GM21825 (cell line): ENCODE measurements around the gene ANK3.
A peak's percentile ranks its signal among the peaks of the same experiment; 100 is the strongest.
"Not testable (repeated sequence)": the region's sequence is repeated elsewhere in the genome, so short reads cannot be mapped to it uniquely, and the experiment has no call there.

Source experiments
- ATAC-seq: cut with Tn5 transposase; IDR thresholded peaks from one replicate; pipeline ENCODE4 v1.9.1; 2021; ENCODE audit warnings: mild to moderate bottlenecking, moderate library complexity; ENCODE audit not compliant: unreplicated experiment

Gene ANK3

DNA sequence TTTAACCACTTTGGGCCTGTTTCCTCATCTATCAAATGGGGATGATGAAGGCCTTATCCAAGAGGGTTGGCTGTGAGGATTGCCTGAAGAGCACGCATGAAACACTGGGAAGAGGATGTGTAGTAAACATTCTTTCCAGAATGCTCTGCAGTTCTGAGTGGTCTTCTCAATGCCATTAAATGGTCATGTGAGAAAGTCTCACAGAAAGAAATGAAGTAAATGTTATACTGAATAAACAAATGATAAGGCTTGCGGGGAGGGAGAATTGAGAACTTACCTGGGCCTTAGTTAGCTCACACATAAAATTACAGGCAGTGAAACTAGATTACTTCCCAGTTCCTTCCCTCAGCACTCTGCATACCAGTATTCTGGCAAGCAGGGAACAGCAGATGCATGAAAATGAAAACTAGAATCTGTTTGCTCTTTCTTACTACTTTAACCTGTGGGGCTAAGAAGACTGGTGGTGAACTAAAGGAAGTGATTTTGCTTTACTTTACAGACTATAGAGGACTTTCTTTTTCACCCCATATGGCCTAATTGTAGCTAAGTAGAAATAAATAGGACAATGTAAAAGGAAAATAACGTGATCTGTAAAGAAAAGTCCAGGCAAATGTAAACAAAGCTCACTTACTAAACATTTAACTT lies 348.1 kb downstream of the ANK3 start:
- ATAC-seq = peak; percentile 51

DNA sequence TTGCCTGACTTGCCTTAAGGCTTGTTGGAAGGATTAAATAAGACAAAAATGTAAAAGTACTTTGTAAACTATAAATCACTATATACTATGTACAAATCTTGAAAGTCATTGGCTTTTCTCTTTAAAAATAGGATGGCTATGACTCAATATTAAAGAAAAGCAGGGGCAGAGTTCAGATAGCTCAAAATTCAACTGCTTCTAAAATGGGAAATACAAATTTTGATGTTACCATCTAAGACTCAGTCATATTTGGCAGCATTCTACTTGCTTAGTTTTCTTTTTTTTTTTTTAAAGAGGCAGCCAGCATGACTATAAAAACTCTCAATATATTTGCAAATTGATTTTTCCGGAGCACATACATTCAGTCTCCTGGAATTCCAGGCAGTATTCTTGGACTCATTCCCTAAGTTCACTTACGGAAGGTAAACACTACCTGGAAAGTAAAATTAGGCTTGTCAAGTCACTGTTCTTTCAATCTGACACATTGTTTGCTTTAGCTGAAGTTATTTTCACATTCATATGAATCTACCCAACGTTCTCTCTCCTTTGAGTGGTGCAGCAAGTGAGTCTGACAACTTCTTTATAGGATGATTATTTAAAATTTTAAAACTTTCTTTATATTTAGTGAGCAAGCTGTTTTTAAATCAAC lies 349.5 kb downstream of the ANK3 start:
- no peak for ATAC-seq

DNA sequence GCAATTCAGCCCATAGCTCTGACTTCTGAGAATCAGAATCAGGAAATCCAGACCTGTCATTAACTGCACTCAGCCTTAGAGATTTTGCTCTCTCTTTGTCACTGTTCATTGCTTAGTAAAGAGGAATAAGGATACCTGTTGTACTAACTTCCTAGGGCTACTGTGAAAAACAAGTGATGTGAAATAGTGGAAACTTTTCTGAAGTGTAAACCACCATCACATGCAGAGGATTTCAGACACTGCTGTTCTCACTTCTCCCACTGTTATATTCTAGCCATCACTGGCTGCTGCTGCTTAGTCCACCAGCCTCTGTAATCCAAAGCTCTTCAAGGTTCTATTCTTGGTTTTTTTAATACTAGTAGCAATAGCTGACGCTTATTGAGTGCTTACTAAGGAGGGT lies 353.7 kb downstream of the ANK3 start:
- ATAC-seq = no peak

DNA sequence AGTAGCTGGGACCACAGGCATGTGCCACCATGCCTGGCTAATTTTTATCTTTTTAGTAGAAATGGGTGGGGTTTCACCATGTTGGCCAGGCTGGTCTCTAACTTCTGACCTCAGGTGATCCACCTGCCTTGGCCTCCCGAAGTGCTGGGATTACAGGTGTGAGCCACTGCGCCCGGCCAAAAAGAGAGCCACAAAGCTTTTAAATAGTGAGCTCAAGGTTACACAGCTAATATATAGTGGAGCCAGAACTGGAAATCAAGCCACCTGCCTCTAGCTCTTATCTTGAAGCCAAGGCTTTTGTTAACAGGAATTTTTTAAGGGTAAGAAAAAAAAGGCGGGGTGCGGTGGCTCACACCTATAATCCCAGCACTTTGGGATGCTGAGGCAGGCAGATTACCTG lies 354.3 kb downstream of the ANK3 start:
- not testable (repeated sequence) for ATAC-seq

DNA sequence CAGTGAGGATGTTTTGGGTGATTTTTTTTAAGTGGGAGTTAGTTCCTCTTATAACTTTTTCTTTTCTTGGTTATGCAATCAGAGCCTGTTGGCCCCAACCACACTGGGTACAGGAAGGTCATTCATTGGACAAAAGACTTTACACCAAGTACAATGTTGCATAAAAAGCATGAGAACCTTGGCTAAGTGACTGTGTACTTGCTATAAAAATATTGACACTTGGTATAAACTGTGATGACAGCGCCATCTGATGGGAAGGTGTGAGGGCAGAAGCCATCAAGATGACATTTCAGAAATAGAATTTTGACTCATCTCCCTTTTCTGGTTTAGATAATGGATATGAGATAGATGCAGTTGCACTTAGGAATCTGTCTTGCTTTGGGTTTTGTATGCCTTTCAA lies 357.0 kb downstream of the ANK3 start:
- no peak for ATAC-seq

DNA sequence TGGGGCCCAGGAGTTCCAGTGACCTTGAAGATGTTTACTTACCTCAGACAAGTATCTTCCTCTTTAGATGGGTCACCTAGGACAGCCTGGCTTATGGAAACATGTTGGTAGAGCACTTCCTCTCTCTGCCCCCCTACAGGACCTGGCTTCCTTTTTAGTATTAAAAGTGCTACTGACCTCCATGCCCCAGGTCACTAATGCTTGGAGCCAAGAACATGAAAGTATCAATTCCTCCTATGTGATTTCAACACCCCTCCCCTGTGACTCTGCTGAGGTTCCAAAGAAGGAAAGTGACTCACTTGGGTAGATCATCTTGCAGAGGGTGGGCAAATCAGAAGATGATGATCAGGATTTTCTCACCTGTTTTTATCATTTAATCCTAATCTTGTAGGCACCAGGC lies 358.0 kb downstream of the ANK3 start:
- ATAC-seq = peak; percentile 86

DNA sequence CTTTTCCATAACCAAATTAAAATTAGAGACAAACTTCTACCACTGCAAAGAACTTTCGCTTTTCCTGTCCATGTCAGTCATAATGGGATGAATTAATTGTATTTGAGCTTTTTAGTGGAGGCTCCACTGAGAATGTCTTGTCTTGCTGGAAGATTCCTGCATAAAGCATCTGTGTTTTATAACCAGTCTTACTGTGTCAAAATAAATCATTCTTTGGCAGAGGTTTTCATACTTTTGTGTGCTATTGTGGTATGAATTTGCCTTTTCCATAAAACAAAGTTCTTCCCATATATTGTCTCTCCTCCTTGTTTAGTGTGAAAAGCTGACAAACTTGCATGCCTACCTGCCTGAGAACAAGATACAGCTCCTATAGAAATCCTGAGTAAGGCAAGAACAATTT lies 358.5 kb downstream of the ANK3 start:
- ATAC-seq = no peak

DNA sequence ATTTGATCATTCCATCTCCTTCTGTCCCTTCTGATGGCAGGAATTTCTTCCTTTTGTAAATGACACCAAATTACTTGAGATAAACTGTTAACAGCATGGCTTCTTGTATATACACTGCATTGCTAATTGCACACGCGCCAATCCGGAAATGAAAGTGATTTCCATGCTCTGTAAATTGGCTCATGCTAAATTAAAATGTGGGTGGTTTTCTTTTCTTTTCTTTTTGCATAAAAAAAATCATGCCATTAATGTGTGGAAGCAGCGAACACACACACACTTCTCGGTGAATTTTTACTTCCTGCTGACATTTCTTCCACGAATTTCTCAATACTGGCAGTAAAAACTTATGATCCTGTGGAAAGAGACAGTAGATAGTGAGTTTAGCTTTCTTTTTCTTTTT lies 360.2 kb downstream of the ANK3 start:
- no peak for ATAC-seq

DNA sequence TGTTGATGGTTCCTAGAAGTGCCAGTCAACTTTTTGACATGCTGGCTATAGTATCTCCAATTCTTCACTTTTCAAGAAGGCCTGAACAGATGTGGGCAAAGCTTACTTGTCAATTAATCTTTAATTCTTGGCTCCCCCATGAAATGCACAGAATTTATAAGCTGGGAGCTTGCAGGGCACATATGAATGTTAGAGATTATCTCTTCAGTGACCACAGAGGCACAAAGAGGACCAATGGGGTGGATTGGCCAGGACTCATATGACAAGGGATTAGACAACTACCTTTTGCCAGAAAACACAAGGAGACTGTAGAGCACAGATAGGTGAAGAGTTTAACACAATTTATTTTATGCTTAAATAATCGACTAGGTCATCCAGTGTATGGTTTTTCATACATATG lies 361.6 kb downstream of the ANK3 start:
- no peak for ATAC-seq

DNA sequence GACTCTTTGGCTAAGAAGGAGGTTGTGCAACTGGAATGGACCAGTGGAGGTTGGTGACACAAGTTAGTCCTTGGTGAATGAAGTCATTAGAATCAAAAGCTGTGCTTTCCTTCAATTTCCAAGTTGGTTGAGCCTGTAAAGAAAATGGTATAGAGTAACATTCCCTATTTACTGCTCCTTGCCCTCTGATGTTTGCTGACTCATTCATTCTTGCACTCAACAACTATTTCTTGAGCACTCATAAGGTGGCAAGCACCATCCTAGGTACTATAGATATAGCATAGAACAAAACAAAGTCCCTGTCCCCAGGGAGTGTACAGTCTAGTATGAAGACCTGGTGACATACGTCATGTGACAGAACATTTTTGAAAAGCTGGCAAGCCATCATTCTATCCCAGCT lies 364.4 kb downstream of the ANK3 start:
- ATAC-seq = no peak

DNA sequence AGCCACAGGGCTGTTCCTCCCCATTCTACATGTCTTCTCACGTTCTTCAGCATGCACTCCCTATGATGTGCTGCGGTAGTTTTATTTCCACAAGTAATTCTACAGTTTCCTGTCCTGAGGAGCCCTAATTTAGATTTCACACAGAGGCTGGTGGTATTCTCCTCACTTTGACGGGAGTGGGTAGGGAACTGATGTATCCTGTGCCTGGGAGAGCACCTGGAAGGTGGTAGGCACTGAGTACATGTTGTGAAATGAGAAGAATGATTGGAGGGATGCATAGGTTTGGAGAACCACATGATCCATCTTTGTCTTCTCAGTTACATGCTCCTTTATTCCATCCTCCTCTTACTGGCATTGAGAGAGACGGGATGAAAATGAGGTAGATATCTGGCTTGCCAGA lies 365.2 kb downstream of the ANK3 start:
- ATAC-seq = no peak

DNA sequence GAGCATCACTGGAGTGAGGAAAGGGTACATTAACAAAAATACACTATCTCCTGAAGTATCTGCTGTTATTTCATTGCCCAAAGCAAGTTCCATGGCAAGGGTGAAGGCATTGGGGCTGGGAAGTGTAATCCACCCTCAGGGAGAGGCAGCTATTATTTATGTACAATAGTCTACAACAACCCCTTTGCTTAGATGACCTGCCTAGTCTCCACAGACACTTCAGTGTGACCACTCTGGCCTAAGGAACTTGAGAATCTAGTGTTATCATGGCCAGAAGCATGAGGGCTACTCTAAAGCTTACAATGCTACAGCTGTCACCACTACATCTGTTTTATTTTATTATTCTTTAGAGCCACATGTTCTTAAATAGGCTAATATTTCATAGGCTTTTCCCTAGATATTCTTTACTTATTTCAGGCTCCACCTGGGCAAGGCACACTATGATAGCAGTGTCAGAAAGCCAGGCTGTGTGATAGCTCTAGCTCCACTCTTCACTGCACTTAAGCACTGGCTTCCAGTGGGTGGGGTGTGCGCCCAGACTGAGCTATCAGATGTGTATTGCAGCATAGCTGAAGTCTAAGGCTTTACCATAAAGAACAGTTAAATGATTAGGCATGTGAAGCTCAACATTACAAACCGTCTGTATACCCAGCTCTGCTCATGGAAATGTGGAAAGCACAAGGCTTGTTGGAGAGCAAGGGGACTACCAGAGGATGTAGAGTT lies 366.4 kb downstream of the ANK3 start:
- no peak for ATAC-seq

DNA sequence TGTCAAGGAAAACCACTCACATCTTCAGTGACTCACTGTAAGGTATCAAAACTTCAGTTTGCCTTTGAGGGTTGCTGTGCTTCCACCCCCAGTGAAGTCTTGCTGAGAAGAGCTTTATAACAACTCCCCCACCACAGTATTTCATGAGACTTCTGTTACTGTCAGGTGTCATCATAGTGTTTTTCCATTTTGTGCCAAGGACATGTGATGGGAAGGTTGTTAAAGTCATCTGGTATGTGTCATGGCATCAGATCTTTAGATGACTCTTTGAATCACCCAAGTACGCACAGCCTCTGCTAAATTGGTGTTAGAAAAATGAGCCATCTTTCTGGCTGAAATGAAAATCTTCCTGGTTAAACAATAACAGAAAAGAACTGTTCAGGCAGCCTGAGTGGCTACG lies 368.3 kb downstream of the ANK3 start:
- no peak for ATAC-seq

DNA sequence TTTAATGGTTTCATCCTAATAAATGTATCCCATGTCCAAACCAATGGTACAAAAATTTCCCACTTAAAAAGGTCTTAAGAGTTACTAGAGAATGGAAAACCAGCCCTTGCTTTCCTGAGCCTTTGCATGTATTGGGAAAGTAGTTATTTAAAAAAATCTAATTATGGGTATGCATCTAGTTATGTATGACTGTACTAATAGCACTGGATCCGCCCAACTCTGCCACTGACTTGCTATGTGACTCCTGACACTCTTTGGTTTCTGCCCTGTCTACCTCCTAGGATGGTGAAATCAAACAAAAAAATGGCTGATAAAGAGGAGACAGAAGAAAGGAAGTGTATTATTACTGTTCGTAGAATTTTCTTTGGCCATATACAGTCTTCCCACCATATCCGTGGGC lies 372.9 kb downstream of the ANK3 start:
- no peak for ATAC-seq

DNA sequence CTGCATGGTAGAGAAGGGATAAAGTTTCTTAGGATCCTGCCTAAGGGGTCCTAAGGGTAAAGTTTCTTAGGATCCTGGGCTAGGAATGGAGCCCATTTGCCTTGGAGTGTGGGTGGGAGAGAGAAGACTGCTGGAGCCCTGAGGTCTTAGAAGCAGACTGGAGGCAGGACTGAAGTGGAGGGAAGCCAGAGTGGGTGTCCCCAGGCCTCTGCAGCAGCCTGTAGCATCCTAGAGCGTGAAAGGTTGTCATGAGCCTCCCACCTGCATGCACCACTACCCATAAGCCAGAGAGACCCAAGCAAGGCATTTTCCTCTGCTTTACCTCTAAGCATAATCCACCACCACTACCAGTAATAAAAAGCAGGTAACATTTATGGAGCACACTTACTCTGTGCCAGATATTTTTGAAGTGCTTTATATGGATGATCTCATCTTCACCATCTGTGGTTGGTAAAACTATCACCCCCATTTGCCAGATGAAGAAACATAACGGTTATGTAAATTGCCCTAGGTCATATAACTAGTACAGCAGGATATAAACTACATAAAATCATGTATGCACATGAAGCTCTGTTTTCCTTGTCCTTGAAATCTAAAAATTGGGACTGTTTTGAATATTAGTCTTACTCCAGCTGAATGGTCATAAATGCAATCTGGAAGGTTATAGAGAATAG lies 379.8 kb downstream of the ANK3 start:
- ATAC-seq = no peak

DNA sequence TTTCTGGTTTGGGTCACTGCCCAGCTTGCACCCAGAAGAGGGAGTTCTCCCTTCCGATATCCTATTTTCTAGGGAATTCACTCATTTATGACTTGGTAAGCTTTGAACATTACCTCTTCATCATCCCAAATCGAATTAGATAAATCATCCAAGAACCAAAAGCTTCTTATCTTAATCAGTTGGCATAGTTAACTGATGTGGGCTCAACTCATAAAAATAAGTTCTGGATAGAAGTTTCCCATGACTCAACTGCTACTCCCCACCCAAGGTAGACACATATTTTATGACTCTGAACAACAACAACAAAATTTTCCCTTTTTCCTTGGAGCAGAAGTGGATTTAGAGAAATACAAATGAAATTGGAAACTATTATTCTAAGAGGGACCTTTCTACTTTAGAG lies 380.4 kb downstream of the ANK3 start:
- ATAC-seq = no peak

DNA sequence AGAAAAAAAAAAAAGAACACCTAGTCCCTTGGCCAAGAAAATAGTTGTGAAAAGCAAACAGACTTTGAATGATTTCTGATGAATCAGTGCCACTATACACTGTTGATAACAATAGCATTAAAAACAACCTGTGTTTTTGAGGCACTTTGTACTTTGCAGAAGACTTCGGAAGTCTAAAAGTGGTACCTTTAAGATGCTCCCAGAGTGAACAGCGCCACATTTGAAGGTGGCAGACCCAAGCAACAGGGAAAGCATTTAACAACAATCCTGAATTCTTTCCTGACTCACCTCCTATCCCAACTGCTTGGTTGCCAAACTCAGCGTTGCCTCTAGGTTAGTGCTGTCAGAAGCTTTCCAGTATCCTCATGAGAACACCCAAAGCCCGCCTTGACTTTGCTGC lies 380.9 kb downstream of the ANK3 start:
- no peak for ATAC-seq

DNA sequence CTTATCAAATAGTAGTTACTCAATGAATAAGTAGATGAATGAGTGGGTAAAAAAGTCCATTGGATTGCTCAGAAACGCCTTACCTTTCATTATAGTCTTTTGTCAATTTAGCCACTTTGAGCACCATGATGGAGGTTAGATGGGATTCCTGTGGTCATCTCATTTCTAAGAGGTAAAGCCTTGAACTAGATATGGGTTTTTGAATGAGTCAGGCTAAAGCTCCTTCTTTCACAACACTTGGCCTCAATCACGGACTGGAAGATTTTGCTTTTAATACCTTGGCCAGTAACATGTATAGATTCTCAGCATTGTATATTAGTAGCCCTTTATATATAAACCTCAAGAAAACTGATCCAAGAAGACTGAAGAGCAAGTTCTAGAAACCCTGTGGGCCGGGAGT lies 383.6 kb downstream of the ANK3 start:
- no peak for ATAC-seq

DNA sequence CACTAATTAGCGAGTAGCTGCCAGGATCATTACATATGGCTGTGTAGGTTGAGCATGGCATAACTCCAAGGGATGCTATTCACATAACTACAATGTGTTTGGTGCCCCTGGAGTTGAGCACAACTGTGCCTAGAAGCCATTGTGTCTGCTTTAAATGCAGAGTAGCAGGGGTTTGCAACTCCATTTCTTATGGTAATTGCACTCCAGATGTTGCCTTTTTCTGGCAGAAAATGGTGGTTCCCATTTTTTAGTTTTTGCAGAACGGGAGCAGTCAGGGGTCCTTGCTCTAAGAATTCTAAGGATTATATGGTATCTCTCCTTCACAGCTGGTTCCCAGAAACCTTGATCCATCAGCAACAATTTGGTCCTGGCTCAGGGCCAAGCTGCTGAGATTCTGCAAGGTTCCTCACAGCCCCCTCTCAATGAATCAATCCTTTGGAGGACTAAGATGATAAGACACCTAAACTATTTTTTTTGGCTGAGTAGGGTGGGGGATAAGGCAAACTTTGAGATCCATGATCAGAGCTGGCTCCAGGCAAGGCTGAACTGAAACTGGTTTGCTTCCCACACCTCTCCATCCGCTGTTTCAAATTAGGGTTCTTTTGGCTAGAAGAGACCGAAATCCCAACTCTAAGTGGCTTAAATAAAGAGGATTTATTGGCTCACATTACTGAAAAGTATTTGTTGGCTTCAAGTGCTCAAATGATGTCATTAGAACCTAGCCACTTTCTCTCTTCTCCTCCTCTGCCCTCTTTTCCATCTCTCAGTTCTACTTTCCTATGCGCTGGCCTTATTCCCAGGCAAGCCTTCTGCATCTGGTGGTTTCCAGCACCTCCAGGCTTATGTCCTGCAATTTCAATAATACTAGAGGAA lies 385.8 kb downstream of the ANK3 start:
- ATAC-seq = no peak

DNA sequence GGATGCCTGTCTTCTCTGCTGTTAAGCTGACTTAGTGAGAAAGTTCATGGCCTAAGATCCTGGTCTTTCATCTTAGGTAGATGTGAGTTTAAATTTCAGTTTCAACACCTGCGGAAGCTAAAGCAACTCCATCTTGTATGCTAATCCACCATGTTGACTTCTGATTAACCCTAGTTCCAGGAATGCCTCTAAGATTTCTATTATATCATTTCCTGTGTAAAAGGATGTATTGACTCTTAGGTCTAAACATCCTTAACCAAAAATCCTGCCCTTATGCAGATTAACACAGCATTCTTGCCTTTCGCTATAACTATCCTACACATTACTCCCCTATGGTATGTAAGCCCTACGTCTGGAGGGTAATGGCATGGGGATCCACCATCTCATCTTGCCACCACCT lies 388.9 kb downstream of the ANK3 start:
- ATAC-seq = no peak
